Measurements from ENCODE around the gene ITGB4. TPM values are rescaled to one million over a fixed set of nuclear protein-coding genes. Genes with fewer than 3 reads are reported as not detected.

Gene ITGB4
- total RNA-seq, 6 experiments from 2014 or later, result 0.28 to 1.0 (median 0.76) TPM; not detected in 1

- no peak for TF ChIP-seq CTCF (IDR thresholded peaks at IDR 0.05)
- H3K9me3 Mint-ChIP-seq, result no peaks in the 10 kb centered on the region
- peaks cover 8% of the 10 kb centered on the region; the same call in 1 of the 2 replicates for H3K36me3 Mint-ChIP-seq (ENCODE audit: low read depth)
- H3K27ac Mint-ChIP-seq, result no peak overlapping the region
- H3K4me1 Mint-ChIP-seq (ENCODE audit: low read depth), result no peaks in the 10 kb centered on the region
- H3K27me3 Mint-ChIP-seq (ENCODE audit: insufficient read depth), result no peaks in the 10 kb centered on the region
- no peak overlapping the region for H3K4me3 Mint-ChIP-seq
- no peak for DNase-seq
These were observed 78.1 kb downstream of the ITGB4 start for GRCh38 chr17:75799402-75799801.

- Mint-ChIP-seq H3K9me3 (no peaks in the 10 kb centered on the region), H3K4me1 (ENCODE audit: low read depth) (no peaks in the 10 kb centered on the region), H3K4me3 (no peak overlapping the region), H3K27me3 (ENCODE audit: insufficient read depth) (no peaks in the 10 kb centered on the region; the same call in 1 of the 2 replicates), H3K36me3 (ENCODE audit: low read depth) (peaks cover 8% of the 10 kb centered on the region; the same call in 1 of the 2 replicates), H3K27ac (no peak overlapping the region)
- no peak for DNase-seq
- no peak for TF ChIP-seq CTCF (IDR thresholded peaks at IDR 0.05)
These were observed 82.6 kb downstream of the ITGB4 start for GRCh38 chr17:75803883-75804282.

GRCh38 chr17:75806822-75807500 lies 85.7 kb downstream of the ITGB4 start:
- DNase-seq, result no peak
- Mint-ChIP-seq H3K27me3 (ENCODE audit: insufficient read depth) (peaks cover 2% of the 10 kb centered on the region), H3K9me3 (no peaks in the 10 kb centered on the region), H3K4me1 (ENCODE audit: low read depth) (no peaks in the 10 kb centered on the region), H3K36me3 (ENCODE audit: low read depth) (no peaks in the 10 kb centered on the region), H3K27ac (no peak overlapping the region), H3K4me3 (no peak overlapping the region)
- no peak for TF ChIP-seq CTCF (IDR thresholded peaks at IDR 0.05)

Small RNA genes lying within 50 kb of the gene (microRNA-seq; reads per million reads assigned to microRNA genes)
- gene MIR4738, result 3.1 reads per million

Other genes starting within 250 kb of the ITGB4 start
- gene CASKIN2, start 205.9 kb upstream of the ITGB4 start, total RNA-seq (2021; fragmentation: NEBNext Ultra II Directional; extraction: Animal tissue kit (Norgen Biotek cat#: 25700)), result 10 to 100 TPM; 17.5 to 25.3 (median 21.5) TPM
- 10 to 100 TPM in 2 of 6 experiments, 1 to 10 TPM in 4; 8.7 to 11.1 (median 9.4) TPM for gene TSEN54, start 204.9 kb upstream of the ITGB4 start, total RNA-seq (2021; fragmentation: NEBNext Ultra II Directional; extraction: Animal tissue kit (Norgen Biotek cat#: 25700))
- under 1 TPM; 0.14 to 0.55 (median 0.46) TPM for gene LLGL2, start 195.8 kb upstream of the ITGB4 start, total RNA-seq (2021; fragmentation: NEBNext Ultra II Directional; extraction: Animal tissue kit (Norgen Biotek cat#: 25700))
- gene MYO15B, start 133.7 kb upstream of the ITGB4 start, total RNA-seq (2021; fragmentation: NEBNext Ultra II Directional; extraction: Animal tissue kit (Norgen Biotek cat#: 25700)), result under 1 TPM in 4 of 6 experiments, not detected in 2; 0.25 to 0.74 (median 0.41) TPM
- under 1 TPM in 1 of 6 experiments, not detected in 5; 0.09 TPM for gene SMIM5, start 88.0 kb upstream of the ITGB4 start, total RNA-seq (2021; fragmentation: NEBNext Ultra II Directional; extraction: Animal tissue kit (Norgen Biotek cat#: 25700))
- gene RECQL5, start 54.3 kb upstream of the ITGB4 start, total RNA-seq (2021; fragmentation: NEBNext Ultra II Directional; extraction: Animal tissue kit (Norgen Biotek cat#: 25700)), result 10 to 100 TPM; 18.7 to 22.6 (median 21.2) TPM
- gene SAP30BP, start 54.1 kb upstream of the ITGB4 start, total RNA-seq (2021; fragmentation: NEBNext Ultra II Directional; extraction: Animal tissue kit (Norgen Biotek cat#: 25700)), result 10 to 100 TPM; 68.4 to 81.5 (median 71.4) TPM
- 10 to 100 TPM; 33.8 to 43.2 (median 37.7) TPM for gene GALK1, start 43.7 kb downstream of the ITGB4 start, total RNA-seq (2021; fragmentation: NEBNext Ultra II Directional; extraction: Animal tissue kit (Norgen Biotek cat#: 25700))
- gene UNK, start 63.3 kb downstream of the ITGB4 start, total RNA-seq (2021; fragmentation: NEBNext Ultra II Directional; extraction: Animal tissue kit (Norgen Biotek cat#: 25700)), result 10 to 100 TPM; 12.7 to 18.6 (median 16.2) TPM
- gene UNC13D, start 122.9 kb downstream of the ITGB4 start, total RNA-seq (2021; fragmentation: NEBNext Ultra II Directional; extraction: Animal tissue kit (Norgen Biotek cat#: 25700)), result under 1 TPM; 0.17 to 0.78 (median 0.24) TPM
- gene WBP2, start 133.9 kb downstream of the ITGB4 start, total RNA-seq (2021; fragmentation: NEBNext Ultra II Directional; extraction: Animal tissue kit (Norgen Biotek cat#: 25700)), result 10 to 100 TPM; 51.4 to 65.5 (median 59.3) TPM
- 1 to 10 TPM; 1.0 to 2.3 (median 1.5) TPM for gene TRIM47, start 157.1 kb downstream of the ITGB4 start, total RNA-seq (2021; fragmentation: NEBNext Ultra II Directional; extraction: Animal tissue kit (Norgen Biotek cat#: 25700))
- gene TRIM65, start 175.5 kb downstream of the ITGB4 start, total RNA-seq (2021; fragmentation: NEBNext Ultra II Directional; extraction: Animal tissue kit (Norgen Biotek cat#: 25700)), result 10 to 100 TPM; 10.3 to 12.6 (median 11.0) TPM
- 10 to 100 TPM; 64.9 to 89.8 (median 70.3) TPM for gene MRPL38, start 183.4 kb downstream of the ITGB4 start, total RNA-seq (2021; fragmentation: NEBNext Ultra II Directional; extraction: Animal tissue kit (Norgen Biotek cat#: 25700))
- 10 to 100 TPM in 1 of 6 experiments, 1 to 10 TPM in 5; 5.6 to 10.1 (median 6.3) TPM for gene FBF1, start 219.6 kb downstream of the ITGB4 start, total RNA-seq (2021; fragmentation: NEBNext Ultra II Directional; extraction: Animal tissue kit (Norgen Biotek cat#: 25700))

Measured in HFFc6 (cell line).